Fibroblast of lung (primary cell): ENCODE data around the gene VDAC2.

Experiments used
- CTCF ChIP-seq, 2 donors: IDR thresholded peaks in 1 of 2; conservative IDR thresholded peaks in 1 of 2; 1 replicate in 1 of 2; 2 replicates in 1 of 2; pipeline ENCODE4 v1.5.1; 2011 to 2012; ENCODE audit warnings: low read length in 2 of 2, control low read depth in 1 of 2, inconsistent platforms in 1 of 2, low read depth in 1 of 2, mild to moderate bottlenecking in 1 of 2
- EZH2 ChIP-seq: IDR thresholded peaks from 2 replicates; pipeline ENCODE4 v1.5.1; 2012; ENCODE audit warnings: low read length, control low read depth, mild to moderate bottlenecking; ENCODE audit errors: missing control alignments

- TF ChIP-seq EZH2 (no peak), CTCF (conservative IDR thresholded peaks at IDR 0.05 in 1 of 2, IDR thresholded peaks at IDR 0.05 in 1 of 2; ENCODE audit: low read depth in 1 of 2, low read length in 2 of 2) (no peak)
These were observed 1.3 kb upstream of the VDAC2 start for GRCh38 chr10:75209086-75209920.
